ENCODE results near the gene DLGAP1. TPM values are rescaled to one million over a fixed set of nuclear protein-coding genes. Genes with fewer than 3 reads are reported as not detected.
A peak's percentile ranks its signal among the peaks of the same experiment; 100 is the strongest.

Gene DLGAP1
- total RNA-seq, 1 experiment from 2014 or later, result 0.14 TPM

DNA sequence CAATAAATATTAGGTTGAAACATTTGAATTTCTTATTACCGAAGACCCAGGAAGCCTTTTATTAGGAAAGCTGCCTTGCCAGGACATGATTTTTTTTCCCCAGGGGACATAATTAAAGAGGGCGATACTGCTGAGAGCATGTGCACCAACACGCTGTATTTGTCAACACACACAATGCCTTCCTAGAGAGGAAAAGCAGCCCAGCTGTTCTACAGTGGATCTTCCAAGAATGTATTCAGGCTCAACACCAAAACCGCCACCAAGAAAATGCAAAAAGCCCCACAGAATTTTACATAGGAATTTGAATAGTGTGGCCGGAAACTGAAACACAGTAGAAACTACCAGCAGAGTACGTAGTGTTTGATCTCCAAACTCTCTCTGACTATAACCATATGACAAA, 320.4 kb downstream of the DLGAP1 start:
- no peak for DNase-seq (ENCODE audit: low read depth)
- in situ Hi-C loops (cut with HindIII; ENCODE audit: low pct_unique_long_range_greater_than_20kb, low sequenced_read_pairs), result no loop called here

DNA sequence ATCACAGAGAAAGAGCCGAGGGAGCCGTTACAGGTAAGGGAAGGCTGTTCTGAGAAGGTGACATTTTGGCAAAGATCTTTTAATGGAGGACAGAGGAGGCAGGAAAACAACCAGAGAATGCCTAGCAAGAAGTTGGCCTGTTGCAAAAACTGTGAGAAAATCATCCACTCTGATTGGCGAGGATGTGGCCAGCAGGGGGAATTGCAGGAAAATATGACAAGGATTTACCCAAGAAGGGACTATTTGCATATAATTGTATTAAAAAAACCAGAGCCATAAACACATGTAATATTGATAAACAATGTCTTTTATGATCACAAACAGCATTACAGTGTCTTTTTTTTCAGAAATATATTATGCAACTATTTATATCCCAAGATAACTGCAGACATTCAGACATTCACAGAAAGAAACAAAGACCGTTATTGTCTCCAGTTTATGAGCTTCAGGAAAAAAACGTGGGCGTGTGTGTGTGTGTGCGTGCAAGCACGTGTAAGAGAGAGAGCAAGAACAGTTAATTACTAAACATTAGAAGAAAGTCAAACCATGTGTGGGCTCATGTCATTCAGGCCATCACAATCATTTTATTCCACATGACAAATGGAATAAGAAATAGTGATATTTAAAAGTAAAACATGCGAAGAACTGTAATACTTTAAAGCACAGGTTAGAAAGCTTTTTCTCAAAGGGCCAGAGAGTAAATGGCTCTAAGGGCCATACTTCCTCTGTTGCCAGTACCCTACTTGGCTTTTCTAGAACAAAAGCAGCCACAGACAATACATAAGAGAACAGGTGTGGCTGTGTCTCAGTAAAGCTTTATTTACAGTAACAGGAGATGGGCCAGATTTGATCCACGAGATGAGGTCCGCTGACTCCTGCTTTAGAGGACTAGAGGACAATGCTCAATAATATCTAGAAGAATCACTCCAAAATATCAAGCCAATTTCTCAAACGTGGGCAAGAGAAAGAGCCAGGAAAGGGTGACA, 324.1 kb downstream of the DLGAP1 start:
- no peak for DNase-seq (ENCODE audit: low read depth)
- in situ Hi-C loops (cut with HindIII; ENCODE audit: low pct_unique_long_range_greater_than_20kb, low sequenced_read_pairs), result no loop called here

DNA sequence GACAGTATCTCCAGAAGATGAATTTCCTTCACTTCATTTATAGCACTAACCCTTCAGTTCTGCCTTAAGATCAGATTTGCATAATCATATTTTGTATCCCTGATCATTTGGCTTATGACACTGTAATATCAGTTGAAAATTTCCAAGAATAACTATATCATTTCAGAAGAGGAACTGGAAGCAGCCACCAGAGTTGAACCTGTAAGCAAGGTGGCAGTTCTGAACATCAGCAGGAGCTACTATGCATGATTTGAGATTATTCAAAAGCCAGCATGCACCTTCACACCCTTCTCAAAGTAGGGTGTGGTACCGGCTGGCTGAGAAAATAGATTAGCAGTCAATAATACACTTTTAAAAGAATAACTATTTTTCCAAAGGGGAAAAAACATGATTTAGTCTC, 328.2 kb downstream of the DLGAP1 start:
- in situ Hi-C loops (cut with HindIII; ENCODE audit: low pct_unique_long_range_greater_than_20kb, low sequenced_read_pairs), result no loop called here
- no peak for DNase-seq (ENCODE audit: low read depth)

DNA sequence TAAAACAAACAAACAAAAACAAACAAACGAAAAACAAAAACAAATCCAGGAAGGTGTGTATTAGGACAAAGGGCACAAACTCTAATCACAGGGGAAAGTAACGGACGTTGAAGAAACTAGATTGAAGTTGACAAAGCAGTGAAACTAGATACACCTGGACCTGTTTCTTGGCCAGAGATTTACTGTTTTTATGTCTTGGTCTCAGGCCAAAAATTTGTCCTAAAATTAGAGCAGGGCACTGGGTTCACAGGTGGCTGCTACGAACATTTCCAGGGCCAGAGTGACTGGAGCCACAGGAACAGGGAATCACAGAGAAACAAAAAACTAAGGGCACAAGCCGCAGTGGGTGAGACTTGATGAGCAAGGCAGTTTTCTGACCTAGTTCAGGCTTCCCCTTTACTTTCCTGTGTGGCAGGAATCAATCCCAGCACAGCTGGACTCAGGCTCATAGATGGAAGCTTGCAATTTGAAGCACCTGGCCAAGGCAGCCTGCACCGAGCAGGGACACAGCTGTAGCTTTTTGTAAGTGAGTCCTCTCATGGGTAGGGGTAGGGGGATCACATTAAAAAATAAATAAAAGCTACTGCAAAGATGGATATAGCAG, 329.4 kb downstream of the DLGAP1 start:
- DNase-seq (ENCODE audit: low read depth), result no peak
- in situ Hi-C loops (cut with HindIII; ENCODE audit: low pct_unique_long_range_greater_than_20kb, low sequenced_read_pairs), result no loop called here

DNA sequence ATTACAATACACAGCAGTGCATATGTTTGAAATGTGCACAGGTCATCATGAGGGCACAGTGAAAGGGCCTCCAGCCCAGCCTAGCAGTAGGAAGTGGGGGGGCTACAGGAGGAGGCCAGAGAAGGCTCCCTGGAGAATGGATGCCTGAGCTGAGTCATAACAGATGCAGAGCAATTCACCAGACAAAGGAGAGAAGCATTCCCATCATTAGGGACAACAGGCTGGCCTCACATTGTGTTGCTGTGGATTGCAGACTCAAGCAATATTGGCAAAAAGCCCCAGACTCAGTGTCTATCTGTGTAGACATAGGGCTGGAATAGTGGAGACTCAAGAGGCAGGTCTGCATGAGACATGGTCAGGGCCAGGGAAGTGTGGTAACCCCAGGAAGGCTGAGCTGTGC, 329.9 kb downstream of the DLGAP1 start:
- no peak for DNase-seq (ENCODE audit: low read depth)
- in situ Hi-C loops (cut with HindIII; ENCODE audit: low pct_unique_long_range_greater_than_20kb, low sequenced_read_pairs), result no loop called here

DNA sequence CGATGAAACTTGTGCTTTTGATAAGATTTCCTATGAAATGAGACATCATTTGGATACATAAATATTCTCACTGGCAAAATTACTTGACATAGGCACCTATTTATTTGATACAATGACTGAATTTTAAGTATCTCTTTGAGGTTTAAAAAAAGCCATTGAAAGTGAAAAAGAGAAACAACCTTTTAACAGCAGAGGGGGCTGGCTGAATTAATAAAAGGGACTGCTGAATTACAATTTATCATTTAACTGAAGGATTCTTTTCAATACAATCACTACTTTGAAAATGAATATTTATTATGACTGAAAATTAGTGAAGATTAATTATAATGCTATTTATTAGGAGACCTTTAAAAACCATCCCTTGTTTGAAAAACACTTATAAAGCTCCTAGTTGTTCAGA, 335.3 kb downstream of the DLGAP1 start:
- DNase-seq (ENCODE audit: low read depth), result no peak
- in situ Hi-C loops (cut with HindIII; ENCODE audit: low pct_unique_long_range_greater_than_20kb, low sequenced_read_pairs), result no loop called here

DNA sequence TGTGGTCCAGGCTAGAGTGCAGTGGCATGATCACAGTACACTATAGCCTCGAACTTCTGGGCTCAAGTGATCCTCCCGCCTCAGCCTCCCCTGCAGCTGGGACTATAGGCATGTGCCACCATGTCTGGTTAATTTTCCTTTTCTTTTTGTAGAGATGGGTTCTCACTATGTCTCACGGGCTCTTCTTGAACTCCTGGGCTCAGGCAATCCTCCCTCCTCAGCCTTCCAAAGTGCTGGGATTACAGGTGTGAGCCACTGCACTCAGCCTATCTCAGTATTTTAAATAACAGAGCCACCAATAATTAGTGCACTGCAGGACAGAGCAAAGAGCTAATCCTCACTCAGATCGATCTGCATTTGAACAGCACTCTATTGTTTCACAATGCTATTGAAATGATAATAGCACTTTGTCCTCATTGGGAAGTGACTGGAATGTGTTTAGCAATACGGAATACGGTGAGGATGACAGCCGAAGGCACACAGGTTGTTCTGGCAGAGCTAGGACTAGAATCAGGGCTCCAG, 335.9 kb downstream of the DLGAP1 start:
- in situ Hi-C loops (cut with HindIII; ENCODE audit: low pct_unique_long_range_greater_than_20kb, low sequenced_read_pairs), result no loop called here

DNA sequence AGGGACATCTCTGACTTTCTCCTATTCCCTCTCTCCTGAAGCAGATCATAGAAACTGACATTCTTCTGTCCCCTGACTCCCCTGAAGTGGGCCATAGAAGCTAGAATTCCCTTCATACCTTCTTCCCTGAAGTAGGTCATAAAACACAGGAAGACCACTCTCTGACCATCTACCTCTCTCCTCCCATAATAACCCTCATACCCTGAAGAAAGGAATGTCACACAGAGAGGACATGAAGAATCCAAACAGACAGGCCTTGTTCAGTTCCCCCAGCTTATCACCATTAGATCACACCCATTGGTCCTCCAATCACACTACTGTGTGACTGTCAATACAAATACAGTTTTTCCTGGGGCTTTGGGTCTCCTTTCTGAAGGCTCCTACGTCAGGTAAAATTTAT, 347.1 kb downstream of the DLGAP1 start:
- in situ Hi-C loops (cut with HindIII; ENCODE audit: low pct_unique_long_range_greater_than_20kb, low sequenced_read_pairs), result no loop called here
- DNase-seq (ENCODE audit: low read depth), result no peak

More for the DNA sequence above, 335.9 kb downstream of the DLGAP1 start:
- no peak for DNase-seq (ENCODE audit: low read depth)

DNA sequence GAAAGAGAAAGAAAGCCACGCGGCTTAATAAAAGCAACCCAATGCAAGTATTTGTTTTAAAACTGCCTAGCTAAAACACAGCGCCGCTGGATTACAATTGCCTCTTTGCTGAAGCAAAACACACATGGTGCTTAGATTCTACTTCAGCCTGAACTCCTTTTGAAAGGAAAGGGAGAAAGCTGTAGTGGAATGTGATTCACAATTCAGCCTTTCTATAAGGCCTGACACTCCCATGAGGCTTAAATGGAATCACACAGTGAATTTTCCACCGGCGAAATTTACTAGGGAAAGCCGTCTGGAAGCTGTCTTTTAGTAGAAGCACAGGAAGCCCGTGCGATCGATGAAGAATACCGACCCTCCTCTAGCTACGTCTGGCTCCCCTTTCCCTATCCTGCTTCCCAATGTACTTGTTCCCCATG, 348.0 kb downstream of the DLGAP1 start:
- in situ Hi-C loops (cut with HindIII; ENCODE audit: low pct_unique_long_range_greater_than_20kb, low sequenced_read_pairs), result no loop called here
- no peak for DNase-seq (ENCODE audit: low read depth)

DNA sequence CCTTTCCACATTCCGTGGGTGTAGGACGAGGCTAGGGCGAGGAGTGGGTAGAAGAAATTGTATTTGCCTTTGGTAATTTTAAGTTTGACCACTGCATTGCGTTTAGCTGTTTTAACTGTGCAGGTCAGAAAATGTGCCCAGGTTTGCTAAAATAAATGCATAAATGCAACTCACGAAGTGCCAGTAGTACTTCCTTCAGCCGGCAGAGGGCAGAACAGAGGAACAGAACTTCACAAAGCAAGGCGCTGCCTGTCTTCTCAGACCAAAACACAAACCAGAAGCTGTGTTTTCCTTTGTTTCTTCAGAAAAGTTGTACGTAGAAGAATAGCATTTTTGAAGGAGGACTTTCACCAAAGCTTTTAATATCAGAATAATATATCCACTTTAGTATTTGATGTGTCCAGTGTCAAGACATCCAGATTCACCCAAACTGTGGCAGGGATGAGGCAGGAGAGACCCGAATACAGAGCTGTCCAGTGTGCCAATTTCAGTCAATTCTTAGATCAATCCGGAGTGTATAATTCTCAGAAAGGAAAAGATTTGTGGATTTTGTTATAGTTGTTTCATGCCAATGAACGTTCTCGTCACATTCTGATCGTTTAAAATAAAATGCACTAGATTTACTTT, 348.6 kb downstream of the DLGAP1 start:
- DNase-seq (ENCODE audit: low read depth), result peak; percentile 25
- in situ Hi-C loops (cut with HindIII; ENCODE audit: low pct_unique_long_range_greater_than_20kb, low sequenced_read_pairs), result no loop called here

DNA sequence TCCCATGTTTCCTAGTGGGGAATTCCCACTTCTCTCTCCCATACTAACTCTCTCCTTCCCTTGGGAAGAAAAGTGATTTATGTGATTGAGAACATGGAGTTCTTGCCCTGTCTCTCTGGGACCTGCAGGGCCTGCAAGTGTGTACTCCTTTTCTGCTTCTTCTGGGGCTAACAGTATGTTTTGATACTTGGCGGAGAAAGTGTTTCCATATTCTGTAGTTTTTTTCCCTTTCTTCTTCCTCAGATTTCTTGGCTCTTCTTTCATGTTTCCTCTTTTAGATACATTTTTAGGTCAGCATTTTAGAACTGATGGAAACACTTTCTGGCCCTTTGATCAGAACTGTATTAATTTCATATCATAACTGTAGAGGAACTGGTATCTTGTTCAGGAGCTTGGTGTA, 352.2 kb downstream of the DLGAP1 start:
- DNase-seq (ENCODE audit: low read depth), result no peak
- in situ Hi-C loops (cut with HindIII; ENCODE audit: low pct_unique_long_range_greater_than_20kb, low sequenced_read_pairs), result no loop called here

DNA sequence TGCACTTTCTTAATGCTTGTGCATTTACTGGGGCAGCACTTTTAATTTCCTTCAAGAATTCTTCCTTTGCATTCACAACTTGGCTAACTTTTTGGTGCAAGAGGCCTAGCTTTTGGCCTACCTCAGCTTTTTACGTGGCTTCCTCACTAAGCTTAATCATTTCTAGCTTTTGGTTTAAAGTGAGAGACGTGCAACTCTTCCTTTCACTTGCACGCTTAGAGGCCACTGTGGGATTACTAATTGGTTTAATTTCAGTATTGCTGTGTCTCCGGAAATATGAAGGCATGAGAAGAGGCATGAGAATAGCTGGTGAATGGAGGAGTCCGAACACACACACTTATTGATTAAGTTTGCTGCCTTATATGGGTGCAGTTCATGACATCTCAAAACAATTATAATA, 354.1 kb downstream of the DLGAP1 start:
- in situ Hi-C loops (cut with HindIII; ENCODE audit: low pct_unique_long_range_greater_than_20kb, low sequenced_read_pairs), result no loop called here

DNA sequence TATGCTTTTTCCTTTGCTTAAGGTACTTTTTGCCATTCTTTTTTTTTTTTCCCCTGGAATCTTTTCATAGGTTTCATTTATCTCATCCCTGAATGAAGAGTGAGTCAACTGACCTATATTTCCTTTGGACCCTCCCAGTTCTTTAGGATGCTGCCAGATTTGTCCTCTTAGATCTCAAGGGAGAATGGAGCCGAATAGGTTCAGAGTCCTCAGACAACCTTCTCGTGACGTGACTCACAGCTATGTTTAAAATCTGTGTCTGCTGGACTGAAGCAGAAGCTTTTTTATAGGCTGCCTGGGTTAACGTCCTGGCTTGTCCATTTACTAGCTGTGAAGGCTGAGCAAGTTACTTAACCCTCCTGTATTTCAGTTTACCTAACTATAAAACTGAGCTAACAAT, 358.6 kb downstream of the DLGAP1 start:
- peak; percentile 26 for DNase-seq (ENCODE audit: low read depth)

More for the DNA sequence above, 354.1 kb downstream of the DLGAP1 start:
- DNase-seq (ENCODE audit: low read depth), result no peak

DNA sequence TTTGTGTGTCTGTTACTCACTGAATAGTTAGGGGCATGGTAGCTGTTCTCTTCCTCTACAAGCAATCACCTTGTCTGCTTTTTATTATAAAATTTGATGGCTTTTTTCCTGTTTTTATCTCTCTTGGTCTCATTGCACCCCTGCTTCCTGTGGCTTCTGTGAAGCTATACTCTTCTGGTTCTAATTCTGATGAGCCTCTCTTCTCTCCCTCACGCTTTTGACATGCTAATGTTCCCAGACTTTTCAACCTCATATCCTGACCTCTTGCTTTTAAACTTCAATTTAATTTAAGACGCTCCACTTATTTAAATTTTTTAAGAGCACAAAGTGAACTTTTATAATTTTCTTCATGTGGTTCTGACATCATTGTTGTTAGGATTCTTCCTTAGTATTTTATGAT, 361.4 kb downstream of the DLGAP1 start:
- DNase-seq (ENCODE audit: low read depth), result no peak
- in situ Hi-C loops (cut with HindIII; ENCODE audit: low pct_unique_long_range_greater_than_20kb, low sequenced_read_pairs), result no loop called here

More for the DNA sequence above, 358.6 kb downstream of the DLGAP1 start:
- in situ Hi-C loops (cut with HindIII; ENCODE audit: low pct_unique_long_range_greater_than_20kb, low sequenced_read_pairs), result no loop called here

DNA sequence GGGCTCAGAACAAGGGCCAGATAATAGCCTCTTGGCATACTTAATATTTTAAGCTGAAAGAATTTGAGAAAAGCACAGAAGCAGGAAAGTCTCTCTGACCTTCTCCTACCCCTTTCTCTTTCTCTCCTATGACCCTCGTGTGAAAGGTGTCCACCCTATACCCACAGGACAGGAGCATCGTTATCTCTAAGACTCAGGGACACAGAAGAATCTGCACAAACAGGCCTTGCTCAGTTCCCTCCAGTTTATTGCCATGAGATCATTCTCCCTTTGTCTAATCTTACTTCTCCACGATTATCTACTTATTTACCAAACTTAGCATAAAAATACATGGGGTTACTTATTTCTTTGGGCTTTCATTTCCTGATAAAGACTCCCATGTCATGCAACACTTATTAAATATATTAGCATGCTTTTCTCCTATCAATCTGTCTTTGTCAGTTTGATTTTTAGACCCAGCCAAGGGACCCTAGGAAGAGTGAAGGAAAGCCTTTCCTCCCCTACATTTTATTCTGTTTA, 370.7 kb downstream of the DLGAP1 start:
- no peak for DNase-seq (ENCODE audit: low read depth)
- in situ Hi-C loops (cut with HindIII; ENCODE audit: low pct_unique_long_range_greater_than_20kb, low sequenced_read_pairs), result no loop called here

DNA sequence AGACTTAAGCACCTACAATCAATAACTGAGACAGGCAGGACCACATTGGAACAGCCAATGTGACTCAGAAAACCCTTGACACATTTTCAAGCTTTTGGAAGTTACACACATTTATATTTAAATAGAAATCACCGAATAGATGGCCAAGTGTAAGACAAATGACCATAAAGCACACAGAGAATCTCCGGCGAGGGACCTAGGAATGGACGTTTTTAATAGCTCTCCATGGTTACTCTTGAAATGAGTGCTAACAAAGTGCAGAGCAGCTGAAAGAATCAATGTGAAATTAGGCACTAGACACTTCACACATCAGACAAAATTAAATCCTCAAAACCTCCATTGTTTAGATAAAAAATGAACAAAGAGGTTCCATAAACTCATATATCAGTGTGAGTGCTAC, 376.9 kb downstream of the DLGAP1 start:
- DNase-seq (ENCODE audit: low read depth), result no peak
- in situ Hi-C loops (cut with HindIII; ENCODE audit: low pct_unique_long_range_greater_than_20kb, low sequenced_read_pairs), result no loop called here

DNA sequence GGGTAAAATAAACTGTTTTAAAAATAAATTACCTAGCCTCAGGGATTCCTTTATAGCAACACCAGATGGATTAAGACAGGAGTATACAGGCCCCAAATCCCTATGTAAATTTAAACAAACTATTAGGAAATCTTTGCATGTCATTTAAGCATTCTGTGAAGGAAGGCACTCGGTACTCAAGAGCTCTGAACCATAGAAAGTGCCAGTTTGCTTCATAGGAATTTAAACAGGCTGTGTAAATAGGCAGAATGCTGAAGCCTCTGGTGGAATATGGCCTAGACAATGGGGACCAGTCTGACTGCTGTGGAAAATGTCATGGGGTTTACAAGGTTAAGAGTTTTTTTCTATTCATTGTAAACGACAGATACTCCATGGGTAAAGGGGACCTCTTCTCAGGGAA, 377.4 kb downstream of the DLGAP1 start:
- in situ Hi-C loops (cut with HindIII; ENCODE audit: low pct_unique_long_range_greater_than_20kb, low sequenced_read_pairs), result no loop called here
- no peak for DNase-seq (ENCODE audit: low read depth)

DNA sequence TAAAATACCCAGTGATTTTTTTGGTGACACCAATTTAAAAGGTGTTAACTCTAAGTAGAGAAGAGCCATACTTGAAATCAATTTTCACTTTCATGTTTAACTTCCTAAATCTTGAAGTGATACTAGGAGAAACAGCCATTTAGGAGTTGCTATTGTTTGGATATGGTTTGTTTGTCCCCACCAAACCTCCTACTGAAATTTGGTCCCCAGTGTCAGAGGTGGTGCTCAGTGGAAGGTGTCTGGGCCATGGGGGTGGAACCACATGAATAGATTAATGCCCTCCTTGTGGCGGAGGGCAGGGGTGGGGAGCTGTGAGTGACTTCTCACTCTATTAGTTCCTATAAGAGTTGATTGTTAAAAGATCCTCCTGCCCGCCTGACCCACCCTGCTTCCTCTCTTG, 377.9 kb downstream of the DLGAP1 start:
- in situ Hi-C loops (cut with HindIII; ENCODE audit: low pct_unique_long_range_greater_than_20kb, low sequenced_read_pairs), result no loop called here
- no peak for DNase-seq (ENCODE audit: low read depth)

DNA sequence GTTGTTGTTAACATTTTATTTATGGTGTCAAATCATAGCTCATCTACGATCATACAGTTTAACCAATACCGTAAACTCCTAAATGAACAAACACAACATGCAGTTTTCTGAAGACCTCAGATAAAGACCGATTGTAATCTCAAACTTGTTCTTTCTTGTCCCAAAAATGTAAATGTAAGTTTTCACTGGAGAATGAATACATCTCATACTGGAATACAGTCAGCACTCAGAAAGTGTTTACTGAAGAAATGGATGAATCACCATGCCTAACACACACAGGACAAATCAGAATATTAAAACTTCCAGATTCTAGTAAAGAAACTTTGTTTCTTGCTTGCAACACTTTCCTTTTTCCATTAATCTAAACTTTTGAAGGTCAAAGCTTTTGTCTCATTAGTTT, 380.5 kb downstream of the DLGAP1 start:
- no peak for DNase-seq (ENCODE audit: low read depth)
- in situ Hi-C loops (cut with HindIII; ENCODE audit: low pct_unique_long_range_greater_than_20kb, low sequenced_read_pairs), result no loop called here
